ENCODE measurements around the gene CA12. TPM values are rescaled to one million over a fixed set of nuclear protein-coding genes. Genes with fewer than 3 reads are reported as not detected.

CA12 gene
- total RNA-seq, 1 donor from 2014 or later: 0.27 TPM

- intact Hi-C loops (cut with DNase I): no loop called here
- ATAC-seq (ENCODE audit: poor library complexity) (peak; percentile 48), DNase-seq (no peak)
Observed at GRCh38 chr15:63296195-63296594, 85.5 kb downstream of the CA12 start.

GRCh38 chr15:63295341-63295740, 86.3 kb downstream of the CA12 start:
- ATAC-seq (ENCODE audit: poor library complexity): no peak
- intact Hi-C loops (cut with DNase I): no loop called here
- no peak for DNase-seq

GRCh38 chr15:63294359-63294758, 87.3 kb downstream of the CA12 start:
- ATAC-seq (ENCODE audit: poor library complexity): no peak
- intact Hi-C loops (cut with DNase I): no loop called here

GRCh38 chr15:63292771-63293170, 88.9 kb downstream of the CA12 start:
- intact Hi-C loops (cut with DNase I): no loop called here
- no peak for ATAC-seq (ENCODE audit: poor library complexity)
- DNase-seq: no peak

More at GRCh38 chr15:63294359-63294758, 87.3 kb downstream of the CA12 start:
- no peak for DNase-seq

GRCh38 chr15:63292241-63292640, 89.4 kb downstream of the CA12 start:
- DNase-seq: no peak
- ATAC-seq (ENCODE audit: poor library complexity): no peak
- intact Hi-C loops (cut with DNase I): no loop called here

GRCh38 chr15:63291507-63291906, 90.1 kb downstream of the CA12 start:
- DNase-seq: no peak
- intact Hi-C loops (cut with DNase I): loop anchor here (2.0 kb wide), 1 partner anchor 113 kb away; no protein-coding TSS in a partner anchor
- no peak for ATAC-seq (ENCODE audit: poor library complexity)

- DNase-seq (no peak), ATAC-seq (ENCODE audit: poor library complexity) (peak; percentile 66)
- intact Hi-C loops (cut with DNase I): no loop called here
Observed at GRCh38 chr15:63288778-63289378, 92.8 kb downstream of the CA12 start.

GRCh38 chr15:63288342-63288741, 93.3 kb downstream of the CA12 start:
- no peak for DNase-seq
- intact Hi-C loops (cut with DNase I): no loop called here
- ATAC-seq (ENCODE audit: poor library complexity): no peak

GRCh38 chr15:63287109-63287508, 94.5 kb downstream of the CA12 start:
- no peak for ATAC-seq (ENCODE audit: poor library complexity)
- intact Hi-C loops (cut with DNase I): no loop called here
- DNase-seq: no peak

- DNase-seq: no peak
- no peak for ATAC-seq (ENCODE audit: poor library complexity)
- intact Hi-C loops (cut with DNase I): no loop called here
Observed at GRCh38 chr15:63284335-63284734, 97.3 kb downstream of the CA12 start.

- DNase-seq (peak; percentile 78), ATAC-seq (ENCODE audit: poor library complexity) (peak; percentile 41)
- intact Hi-C loops (cut with DNase I): no loop called here
Observed at GRCh38 chr15:63283126-63283525, 98.5 kb downstream of the CA12 start.

GRCh38 chr15:63277893-63278456, 103.7 kb downstream of the CA12 start:
- DNase-seq (no peak), ATAC-seq (ENCODE audit: poor library complexity) (peak; percentile 4)
- intact Hi-C loops (cut with DNase I): no loop called here

- DNase-seq: peak; percentile 91
- intact Hi-C loops (cut with DNase I): no loop called here
- peak; percentile 96 for ATAC-seq (ENCODE audit: poor library complexity)
Observed at GRCh38 chr15:63277038-63277892, 104.4 kb downstream of the CA12 start, which contains the start of gene APH1B. APH1B (plus strand) TSS chr15:63277605; CDS start chr15:63277624, 19 bp downstream.

GRCh38 chr15:63276342-63277037, 105.2 kb downstream of the CA12 start:
- peak; percentile 17 for ATAC-seq (ENCODE audit: poor library complexity)
- intact Hi-C loops (cut with DNase I): no loop called here

GRCh38 chr15:63274427-63274826, 107.2 kb downstream of the CA12 start:
- intact Hi-C loops (cut with DNase I): no loop called here
- no peak for DNase-seq
- no peak for ATAC-seq (ENCODE audit: poor library complexity)

More at GRCh38 chr15:63276342-63277037, 105.2 kb downstream of the CA12 start:
- DNase-seq: no peak
